H1 (cell line): ENCODE data around the gene HSPA5. TPM values are rescaled to one million over a fixed set of nuclear protein-coding genes. Genes with fewer than 3 reads are reported as not detected.
A peak's percentile ranks its signal among the peaks of the same experiment; 100 is the strongest.

Source experiments
- CTCF ChIA-PET: fragments of 300-600 bp; sonication (Branson Sonifier 250); formaldehyde crosslinking; loops from one replicate; lab custom pipeline; 2021; ENCODE audit not compliant: partially characterized antibody; lab: Charles Lee
- POLR2A ChIA-PET: fragments of 300-600 bp; sonication (Branson Sonifier 250); formaldehyde crosslinking; loops from one replicate; lab custom pipeline; 2021; ENCODE audit warnings: inconsistent platforms; ENCODE audit not compliant: partially characterized antibody; lab: Charles Lee
- DNase-seq, 2 experiments: peaks; one replicate each; pipeline versions ENCODE4 v3.0.0 to v3.0.0-alpha.2; 2010 to 2022; ENCODE audit warnings: low spot score in 2 of 2, low read depth in 1 of 2, mixed read lengths in 1 of 2
- FAIRE-seq: peaks from 2 replicates; lab custom pipeline; 2011; peaks lifted over from hg19 to GRCh38; lab: Jason Lieb, UNC
- H2AFZ ChIP-seq: 2 replicates; pipeline ENCODE4 v1.8.1; 2012; ENCODE audit warnings: low read length, inconsistent platforms
- H2AK5ac ChIP-seq: 2 replicates; pipeline ENCODE4 v1.6.1; 2013; ENCODE audit warnings: low read depth, low read length
- H2BK120ac ChIP-seq: replicated peaks from 2 replicates; pipeline ENCODE3; 2013; ENCODE audit warnings: low read depth, low read length, inconsistent platforms
- H2BK12ac ChIP-seq: 2 replicates; pipeline ENCODE4 v1.6.1; 2013; ENCODE audit warnings: low read depth, low read length
- H2BK15ac ChIP-seq: 2 replicates; pipeline ENCODE4 v1.6.1; 2013; ENCODE audit warnings: low read length
- H2BK20ac ChIP-seq: 2 replicates; pipeline ENCODE4 v1.6.1; 2013; ENCODE audit warnings: low read length
- H2BK5ac ChIP-seq: 2 replicates; pipeline ENCODE4 v1.6.1; 2013; ENCODE audit warnings: low read depth, low read length
- H3K14ac ChIP-seq: 2 replicates; pipeline ENCODE4 v1.6.1; 2013; ENCODE audit warnings: inconsistent platforms; ENCODE audit not compliant: insufficient read length
- H3K18ac ChIP-seq: 2 replicates; pipeline ENCODE4 v1.6.1; 2013; ENCODE audit warnings: low read length; ENCODE audit errors: extremely low read depth
- H3K23ac ChIP-seq: 2 replicates; pipeline ENCODE4 v1.6.1; 2013; ENCODE audit warnings: inconsistent platforms; ENCODE audit not compliant: insufficient read length
- H3K23me2 ChIP-seq: 2 replicates; pipeline ENCODE4 v1.6.1; 2013; ENCODE audit warnings: low read depth, low read length
- H3K27ac ChIP-seq: 2 replicates; pipeline ENCODE4 v1.6.1; 2011; ENCODE audit warnings: low read depth, low read length, inconsistent platforms
- H3K27me3 ChIP-seq, 4 experiments: replicated peaks in 1 of 4; 1 replicate in 1 of 4; 2 replicates in 3 of 4; pipeline versions ENCODE4 v1.6.1 to v1.8.1; 2011 to 2013; ENCODE audit warnings: low read length in 3 of 4, mild to moderate bottlenecking in 3 of 4, inconsistent platforms in 2 of 4, mixed read lengths in 2 of 4, moderate library complexity in 1 of 4; ENCODE audit not compliant: control insufficient read depth in 3 of 4, insufficient read depth in 3 of 4; ENCODE audit errors: extremely low read depth in 1 of 4
- H3K36me3 ChIP-seq, 4 experiments: 2 replicates each; pipeline versions ENCODE4 v1.6.1 to v1.8.1; 2011 to 2013; ENCODE audit warnings: mild to moderate bottlenecking in 4 of 4, low read length in 3 of 4, moderate library complexity in 2 of 4, control low read depth in 1 of 4, inconsistent platforms in 1 of 4; ENCODE audit not compliant: insufficient read depth in 4 of 4, control insufficient read depth in 2 of 4
- H3K4ac ChIP-seq: replicated peaks from 2 replicates; pipeline ENCODE3; 2013; ENCODE audit warnings: low read length, low read depth, mixed read lengths, inconsistent platforms; ENCODE audit not compliant: insufficient read length
- H3K4me1 ChIP-seq, 4 experiments: replicated peaks in 1 of 4; 1 replicate in 1 of 4; 2 replicates in 3 of 4; pipeline versions ENCODE4 v1.6.1 to v1.8.1; 2011 to 2013; ENCODE audit warnings: low read length in 3 of 4, inconsistent platforms in 2 of 4, mixed read lengths in 1 of 4; ENCODE audit not compliant: insufficient read depth in 4 of 4, control insufficient read depth in 3 of 4
- H3K4me2 ChIP-seq, 2 experiments: 2 replicates each; pipeline versions ENCODE4 v1.6.1 to v1.8.1; 2011 to 2013; ENCODE audit warnings: low read depth in 2 of 2, low read length in 2 of 2, control low read depth in 1 of 2, inconsistent platforms in 1 of 2, mild to moderate bottlenecking in 1 of 2; ENCODE audit not compliant: insufficient read depth in 1 of 2
- H3K4me3 ChIP-seq, 4 experiments: fragments of 200-600, 300-600 bp in 1 of 4; sonication (generic), shearing (Covaris generic), sonication (Bioruptor Twin) in 1 of 4; 2 replicates each; pipeline versions ENCODE4 v1.5.1 to v1.8.1; 2011 to 2016; ENCODE audit warnings: low read length in 4 of 4, low read depth in 3 of 4, control low read depth in 2 of 4, inconsistent platforms in 2 of 4, mild to moderate bottlenecking in 2 of 4, mixed read lengths in 1 of 4, moderate library complexity in 1 of 4; ENCODE audit not compliant: insufficient read depth in 2 of 4; ENCODE audit errors: extremely low read depth in 1 of 4
- H3K56ac ChIP-seq: replicated peaks from 2 replicates; pipeline ENCODE3; 2013; ENCODE audit warnings: low read depth, mild to moderate bottlenecking, mixed read lengths, low read length, inconsistent platforms; ENCODE audit not compliant: insufficient read length
- H3K79me1 ChIP-seq: 2 replicates; pipeline ENCODE4 v1.6.1; 2013; ENCODE audit warnings: low read depth, low read length, control low read depth
- H3K79me2 ChIP-seq, 2 experiments: 2 replicates each; pipeline versions ENCODE4 v1.6.1 to v1.8.1; 2012 to 2013; ENCODE audit warnings: low read length in 2 of 2, mild to moderate bottlenecking in 2 of 2, inconsistent platforms in 1 of 2; ENCODE audit not compliant: insufficient read depth in 2 of 2, control insufficient read depth in 1 of 2
- H3K9ac ChIP-seq, 4 experiments: replicated peaks in 1 of 4; 1 replicate in 1 of 4; 2 replicates in 3 of 4; pipeline versions ENCODE4 v1.6.1 to v1.8.1; 2011 to 2013; ENCODE audit warnings: low read depth in 3 of 4, low read length in 3 of 4, control low read depth in 2 of 4, mild to moderate bottlenecking in 2 of 4, moderate library complexity in 2 of 4, inconsistent platforms in 1 of 4; ENCODE audit errors: extremely low read depth in 1 of 4
- H3K9me3 ChIP-seq, 2 experiments: 2 replicates each; pipeline versions ENCODE4 v1.6.1 to v1.8.1; 2012 to 2013; ENCODE audit warnings: mild to moderate bottlenecking in 2 of 2, moderate library complexity in 2 of 2, control low read depth in 1 of 2, inconsistent platforms in 1 of 2, low read depth in 1 of 2, low read length in 1 of 2, mixed read lengths in 1 of 2; ENCODE audit not compliant: insufficient read depth in 2 of 2
- H4K20me1 ChIP-seq, 2 experiments: replicated peaks in 1 of 2; 2 replicates each; pipeline versions ENCODE3 to v1.8.1; 2011 to 2013; ENCODE audit warnings: inconsistent platforms in 2 of 2, low read length in 2 of 2, mild to moderate bottlenecking in 1 of 2; ENCODE audit not compliant: insufficient read depth in 2 of 2, control insufficient read depth in 1 of 2
- H4K5ac ChIP-seq: 2 replicates; pipeline ENCODE4 v1.6.1; 2013; ENCODE audit warnings: low read length, low read depth, mixed read lengths, inconsistent platforms; ENCODE audit not compliant: insufficient read length
- H4K8ac ChIP-seq: 2 replicates; pipeline ENCODE4 v1.8.0; 2013; ENCODE audit warnings: mild to moderate bottlenecking, moderate library complexity, low read length, inconsistent platforms; ENCODE audit not compliant: insufficient read depth; ENCODE audit errors: extremely low read depth
- H4K91ac ChIP-seq: replicated peaks from 2 replicates; pipeline ENCODE3; 2013; ENCODE audit warnings: low read length, mixed read lengths, inconsistent platforms; ENCODE audit not compliant: insufficient read length
- BRCA1 ChIP-seq: IDR thresholded peaks from 2 replicates; pipeline ENCODE4 v1.6.1; 2012; ENCODE audit warnings: low read depth, low read length, improper control_type of control experiment
- CREB1 ChIP-seq: IDR thresholded peaks from 2 replicates; pipeline ENCODE4 v1.6.1; 2012; ENCODE audit warnings: inconsistent platforms
- EP300 ChIP-seq, 2 experiments: IDR thresholded peaks; 1 replicate in 1 of 2; 2 replicates in 1 of 2; pipeline ENCODE4 v1.6.1; 2011 to 2012; ENCODE audit warnings: low read depth in 2 of 2, low read length in 2 of 2, mild to moderate bottlenecking in 2 of 2, borderline replicate concordance in 1 of 2, inconsistent platforms in 1 of 2, moderate library complexity in 1 of 2
- EZH2 ChIP-seq: fragments of 200-600 bp; sonication (generic); IDR thresholded peaks from 2 replicates; pipeline ENCODE4 v1.7.1; 2012; ENCODE audit warnings: low read depth, mild to moderate bottlenecking, moderate library complexity, low read length, inconsistent platforms; ENCODE audit not compliant: severe bottlenecking
- KDM4A ChIP-seq: IDR thresholded peaks from one replicate; pipeline ENCODE4 v1.7.1; 2012; ENCODE audit warnings: low read depth, mild to moderate bottlenecking, moderate library complexity, low read length, inconsistent platforms; ENCODE audit not compliant: severe bottlenecking
- NRF1 ChIP-seq: IDR thresholded peaks from 2 replicates; pipeline ENCODE4 v1.6.1; 2011; ENCODE audit warnings: mild to moderate bottlenecking, low read depth, low read length, improper control_type of control experiment
- PHF8 ChIP-seq: fragments of 200-600 bp; sonication (generic); conservative IDR thresholded peaks from 2 replicates; pipeline ENCODE4 v1.7.1; 2012; ENCODE audit warnings: low read depth, mild to moderate bottlenecking, inconsistent platforms, low read length, moderate library complexity
- RNF2 ChIP-seq: fragments of 200-900, 300-1000 bp; sonication (generic); IDR thresholded peaks from 2 replicates; pipeline ENCODE4 v1.7.1; 2016; ENCODE audit warnings: borderline replicate concordance, low read depth, mild to moderate bottlenecking, antibody characterized with exemption, low read length; ENCODE audit not compliant: poor library complexity, severe bottlenecking; ENCODE audit errors: missing control alignments
- SP4 ChIP-seq: IDR thresholded peaks from 2 replicates; pipeline ENCODE4 v1.6.1; 2012; ENCODE audit warnings: low read length, inconsistent platforms
- YY1 ChIP-seq: IDR thresholded peaks from 2 replicates; pipeline ENCODE4 v1.6.1; 2011; ENCODE audit warnings: low read depth, mild to moderate bottlenecking, low read length
- WGBS, 2 experiments: shearing (Covaris generic) in 1 of 2; methylation state at CpG; one replicate each; pipeline versions ENCODE4 v1.1.6 to v1.1.7; 2013 to 2015; ENCODE audit warnings: low lambda C conversion rate in 2 of 2, mixed read lengths in 2 of 2, inconsistent platforms in 1 of 2, low coverage in 1 of 2, missing lambda C conversion rate in 1 of 2; ENCODE audit not compliant: insufficient replicate concordance in 2 of 2, insufficient coverage in 1 of 2, insufficient read length in 1 of 2; ENCODE audit errors: extremely low coverage in 1 of 2, missing lambda C conversion rate in 1 of 2; 5-methylcytosine and 5-hydroxymethylcytosine counted together
- polyA plus RNA-seq, 7 experiments: library from polyadenylated mRNA; depleted of rRNA in 3 of 7; stranded (reverse) in 5 of 7; unstranded in 2 of 7; fragments of >200 nt in 5 of 7; fragments of 200-250 nt in 2 of 7; gene quantifications; 1 replicate in 5 of 7; 2 replicates in 1 of 7; 4 replicates in 1 of 7; pipeline versions ENCODE4 v1.2.1 to v1.2.3, GENCODE V29; 2011 to 2013; ENCODE audit warnings: missing spikeins in 2 of 7, mixed read lengths in 2 of 7
- total RNA-seq: library from RNA; stranded (reverse); fragmentation: NEBNext Ultra II Directional; extraction: Animal tissue kit (Norgen Biotek cat#: 25700); gene quantifications from 2 replicates; pipeline ENCODE4 v1.2.1, GENCODE V29; 2021

Gene HSPA5
- total and polyA plus RNA-seq, 2 of the 8 experiments (the other 6 are each of a cell fraction or from before 2014, with no cell fraction given), result 91.3 to 352 TPM

- peaks cover 0 to 2% (median 0%) of the 10 kb centered on the region in 4 experiments; a peak in 1 of 7 replicates for H3K27me3 ChIP-seq
- H3K56ac ChIP-seq, result peak overlapping the region; percentile 99
- DNase-seq (no peak), FAIRE-seq (no peak)
- 43% methylated on average over 27 of the region's 27 CpGs; no CpG with 5 or more reads in 1 of the 2 experiments for WGBS, 2 experiments
- no peaks in the 10 kb centered on the region for H3K9me3 ChIP-seq
- peaks cover 0 to 14% of the 10 kb centered on the region in 2 experiments for H4K20me1 ChIP-seq
- H3K4me2 ChIP-seq, result peak overlapping the region; percentile 86 to 89
- H3K4me3 ChIP-seq, result peak overlapping the region; percentile 75 to 100 (median 90)
- peak overlapping the region; percentile 82 for H2BK12ac ChIP-seq
- peak overlapping the region; percentile 94; the same call in 1 of the 2 replicates for H4K8ac ChIP-seq
- H3K23ac ChIP-seq, result no peak overlapping the region
- no peak overlapping the region for H2BK15ac ChIP-seq
- H3K4me1 ChIP-seq, result peaks cover 0 to 6% (median under 1%) of the 10 kb centered on the region in 4 experiments; a peak in 1 of 7 replicates
- peak overlapping the region; percentile 42 for H3K18ac ChIP-seq
- H3K23me2 ChIP-seq, result peaks cover 9% of the 10 kb centered on the region; the same call in 1 of the 2 replicates
- peak overlapping the region; percentile 98 for H4K5ac ChIP-seq
- H4K91ac ChIP-seq, result peak overlapping the region; percentile 99
- peak overlapping the region; percentile 60 for H2AFZ ChIP-seq
- peaks cover 20 to 32% (median 23%) of the 10 kb centered on the region in 4 experiments for H3K36me3 ChIP-seq
- ChIA-PET CTCF (interaction anchor here (1.2 to 2.0 kb wide), 3 partner anchors 14 to 133 kb away, joined by 5 to 8 read pairs (median 6); no protein-coding TSS in a partner anchor), POLR2A (interaction anchor here (0.9 to 3.8 kb wide), 34 partner anchors 9 to 402 kb away, joined by 3 to 24 read pairs (median 6); partner anchors contain the start of genes ARPC5L, GAPVD1, RABEPK and RPL35)
- H3K14ac ChIP-seq, result peak overlapping the region; percentile 98
- no peak overlapping the region for H2BK20ac ChIP-seq
- peak overlapping the region; percentile 94; the same call in 1 of the 2 replicates for H2AK5ac ChIP-seq
- H2BK120ac ChIP-seq, result peak overlapping the region; percentile 96
- peak overlapping the region; percentile 100 for H3K4ac ChIP-seq
- peaks cover 7 to 33% of the 10 kb centered on the region in 2 experiments for H3K79me2 ChIP-seq
- H3K9ac ChIP-seq, result peak overlapping the region; percentile 68 to 98 (median 91)
- H3K27ac ChIP-seq, result peak overlapping the region; percentile 91
- H3K79me1 ChIP-seq, result 0 out of 2 replicates have a peak, but pooled peaks cover 3% of the 10 kb centered on the region
- peak overlapping the region; percentile 96 for H2BK5ac ChIP-seq
- no peak for TF ChIP-seq EP300 (IDR thresholded peaks at IDR 0.05; ENCODE audit: borderline replicate concordance in 1 of 2, low read depth in 2 of 2, low read length in 2 of 2)
- no peak for TF ChIP-seq YY1
- peak; percentile 72; the same call in 1 of the 2 replicates for TF ChIP-seq PHF8
- no peak for TF ChIP-seq EZH2
- TF ChIP-seq BRCA1, result no peak
- TF ChIP-seq SP4, result no peak
- no peak for TF ChIP-seq CREB1
- no peak for TF ChIP-seq KDM4A
- TF ChIP-seq RNF2, result no peak
- TF ChIP-seq NRF1, result no peak
Measured at GRCh38 chr9:125241863-125242739, 958 bp upstream of the HSPA5 start.
